ENCODE results near the gene SGMS1. TPM values are rescaled to one million over a fixed set of nuclear protein-coding genes. Genes with fewer than 3 reads are reported as not detected.

SGMS1 gene
- total RNA-seq, 5 donors from 2014 or later (not counting 1 experiment from before 2014, with no cell fraction given), result 28.4 to 39.7 (median 32.6) TPM

- H3K36me3 ChIP-seq (ENCODE audit: control insufficient read depth in 2 of 2, extremely low read depth in 1 of 2, insufficient read depth in 1 of 2, low read length in 1 of 2), result peaks cover 6 to 8% of the 10 kb centered on the region in 2 donors
- Mint-ChIP-seq H3K36me3 (peaks cover 16% of the 10 kb centered on the region), H3K4me3 (no peak overlapping the region), H3K9me3 (no peaks in the 10 kb centered on the region), H3K27me3 (no peaks in the 10 kb centered on the region), H3K27ac (no peak overlapping the region), H3K4me1 (peaks cover 26 to 46% (median 33%) of the 10 kb centered on the region in 3 donors)
- ATAC-seq (replicated peaks in 1 of 4) (no peak), DNase-seq (no peak)
- H3K27me3 ChIP-seq (replicated peaks in 1 of 2; ENCODE audit: control insufficient read depth in 2 of 2, extremely low read depth in 1 of 2, insufficient read depth in 2 of 2, low read length in 1 of 2), result no peaks in the 10 kb centered on the region
- POLR2A ChIA-PET, result no interaction called here
- no peaks in the 10 kb centered on the region for H3K4me1 ChIP-seq (ENCODE audit: control insufficient read depth in 1 of 2, extremely low read depth in 1 of 2, insufficient read depth in 2 of 2, low read length in 2 of 2)
- H3K27ac ChIP-seq (ENCODE audit: low read length), result no peak overlapping the region
- 100% methylated on average over 1 of the region's 6 CpGs for WGBS (ENCODE audit: insufficient coverage)
- no peak overlapping the region for H3K4me3 ChIP-seq (ENCODE audit: control insufficient read depth in 1 of 2, extremely low read depth in 1 of 2, low read length in 1 of 2)
- H3K9me3 ChIP-seq, result no peaks in the 10 kb centered on the region
- CTCF ChIA-PET, result no interaction called here
Observed at GRCh38 chr10:50593523-50594376, 30.0 kb downstream of the SGMS1 start.

DNA sequence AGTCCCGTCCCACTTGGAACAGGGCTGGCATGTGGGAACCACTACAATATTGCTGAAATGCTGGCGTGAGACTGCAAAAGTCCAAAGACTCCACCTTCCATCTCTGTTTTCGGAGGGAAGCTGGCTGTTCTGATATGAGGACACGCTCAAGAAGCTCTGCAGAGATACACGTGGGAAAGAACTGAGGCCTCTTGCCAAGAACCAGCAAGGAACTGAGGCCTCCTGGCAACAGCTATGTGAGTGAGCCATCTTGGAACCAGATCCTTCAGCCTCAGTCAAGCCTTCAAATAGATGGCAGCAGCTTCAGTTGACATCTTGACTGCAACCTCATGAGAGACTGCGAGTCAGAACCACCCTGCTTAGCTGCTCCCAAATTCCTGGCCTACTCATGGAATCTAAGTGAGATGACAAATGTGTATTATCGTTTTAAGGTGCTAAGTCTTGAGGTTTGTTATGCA lies 30.8 kb downstream of the SGMS1 start:
- no peak overlapping the region for H3K27ac Mint-ChIP-seq
- H3K27me3 Mint-ChIP-seq, result no peaks in the 10 kb centered on the region
- no peak for DNase-seq
- peaks cover 10 to 14% of the 10 kb centered on the region in 2 donors for H3K36me3 ChIP-seq (ENCODE audit: control insufficient read depth in 2 of 2, extremely low read depth in 1 of 2, insufficient read depth in 1 of 2, low read length in 1 of 2)
- H3K4me1 Mint-ChIP-seq, result peaks cover 26 to 41% (median 29%) of the 10 kb centered on the region in 3 donors
- H3K4me3 ChIP-seq (ENCODE audit: control insufficient read depth in 1 of 2, extremely low read depth in 1 of 2, low read length in 1 of 2), result no peak overlapping the region
- no peak for ATAC-seq (replicated peaks in 1 of 4)
- WGBS (ENCODE audit: insufficient coverage), result 98% methylated on average over 5 of the region's 7 CpGs
- peaks cover 17% of the 10 kb centered on the region for H3K36me3 Mint-ChIP-seq
- no peak overlapping the region for H3K4me3 Mint-ChIP-seq
- CTCF ChIA-PET, result interaction anchor here in 1 of 2 donors (0.9 kb wide), 1 partner anchor 61 kb away, joined by 4 read pairs; no protein-coding TSS in a partner anchor
- H3K27ac ChIP-seq (ENCODE audit: low read length), result no peak overlapping the region
- H3K9me3 ChIP-seq, result no peaks in the 10 kb centered on the region
- no peaks in the 10 kb centered on the region for H3K4me1 ChIP-seq (ENCODE audit: control insufficient read depth in 1 of 2, extremely low read depth in 1 of 2, insufficient read depth in 2 of 2, low read length in 2 of 2)
- no peaks in the 10 kb centered on the region for H3K9me3 Mint-ChIP-seq
- no peaks in the 10 kb centered on the region for H3K27me3 ChIP-seq (replicated peaks in 1 of 2; ENCODE audit: control insufficient read depth in 2 of 2, extremely low read depth in 1 of 2, insufficient read depth in 2 of 2, low read length in 1 of 2)
- POLR2A ChIA-PET, result no interaction called here

DNA sequence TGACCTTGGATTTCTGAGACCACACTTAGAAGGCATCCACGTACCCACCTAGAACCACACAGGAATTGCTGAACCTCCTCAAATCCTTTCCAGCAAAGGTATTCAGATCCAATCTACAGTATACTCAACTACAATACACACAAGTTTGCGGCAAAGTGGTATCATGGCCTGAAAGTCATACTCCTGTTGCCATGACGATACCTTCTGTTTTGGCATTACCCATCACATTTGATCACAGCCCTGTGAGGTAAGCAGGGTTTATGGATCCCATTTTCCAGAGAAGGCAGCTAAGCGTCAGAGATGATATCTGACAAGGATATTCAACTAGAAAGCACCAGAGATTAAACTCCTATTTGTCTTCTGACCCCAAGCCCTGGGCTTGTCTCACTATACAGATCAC lies 32.8 kb downstream of the SGMS1 start:
- Histone ChIP-seq H3K4me3 (ENCODE audit: control insufficient read depth in 1 of 2, extremely low read depth in 1 of 2, low read length in 1 of 2) (no peak overlapping the region), H3K9me3 (no peaks in the 10 kb centered on the region), H3K36me3 (ENCODE audit: control insufficient read depth in 2 of 2, extremely low read depth in 1 of 2, insufficient read depth in 1 of 2, low read length in 1 of 2) (peaks cover 12 to 18% of the 10 kb centered on the region in 2 donors), H3K27ac (ENCODE audit: low read length) (no peak overlapping the region), H3K4me1 (ENCODE audit: control insufficient read depth in 1 of 2, extremely low read depth in 1 of 2, insufficient read depth in 2 of 2, low read length in 2 of 2) (no peaks in the 10 kb centered on the region), H3K27me3 (replicated peaks in 1 of 2; ENCODE audit: control insufficient read depth in 2 of 2, extremely low read depth in 1 of 2, insufficient read depth in 2 of 2, low read length in 1 of 2) (no peaks in the 10 kb centered on the region)
- H3K27ac Mint-ChIP-seq, result no peak overlapping the region
- ATAC-seq (replicated peaks in 1 of 4) (no peak), DNase-seq (no peak)
- H3K4me3 Mint-ChIP-seq, result no peak overlapping the region
- CTCF ChIA-PET, result no interaction called here
- H3K36me3 Mint-ChIP-seq, result peaks cover 35% of the 10 kb centered on the region
- H3K4me1 Mint-ChIP-seq, result peaks cover 13 to 40% (median 29%) of the 10 kb centered on the region in 3 donors
- no peaks in the 10 kb centered on the region for H3K27me3 Mint-ChIP-seq
- POLR2A ChIA-PET, result interaction anchor here in 1 of 2 donors (0.6 kb wide), 1 partner anchor 9 kb away, joined by 4 read pairs; no protein-coding TSS in a partner anchor
- WGBS (ENCODE audit: insufficient coverage), result 100% methylated on average over 1 of the region's 4 CpGs
- H3K9me3 Mint-ChIP-seq, result no peaks in the 10 kb centered on the region

DNA sequence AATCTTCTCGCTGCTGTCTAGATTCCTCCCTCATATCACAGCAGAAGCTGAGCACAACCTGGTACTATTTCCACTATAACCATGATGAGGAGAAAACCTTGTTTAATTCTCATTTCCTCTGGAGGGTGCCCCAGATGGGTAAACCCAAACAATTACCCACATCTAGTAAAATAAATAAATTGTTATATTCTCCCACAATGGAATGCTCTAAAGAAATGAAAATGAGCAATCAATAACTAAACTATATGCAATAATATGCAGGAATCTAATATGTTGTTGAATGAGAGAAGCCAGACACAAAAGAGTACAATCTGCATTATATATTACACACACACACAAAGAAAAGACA lies 37.0 kb downstream of the SGMS1 start:
- H3K9me3 Mint-ChIP-seq, result no peaks in the 10 kb centered on the region
- peaks cover 18 to 46% (median 36%) of the 10 kb centered on the region in 3 donors for H3K4me1 Mint-ChIP-seq
- no peak overlapping the region for H3K27ac Mint-ChIP-seq
- Histone ChIP-seq H3K27ac (ENCODE audit: low read length) (no peak overlapping the region), H3K4me1 (ENCODE audit: control insufficient read depth in 1 of 2, extremely low read depth in 1 of 2, insufficient read depth in 2 of 2, low read length in 2 of 2) (peaks cover 0 to 3% of the 10 kb centered on the region in 2 experiments), H3K9me3 (no peaks in the 10 kb centered on the region), H3K27me3 (replicated peaks in 1 of 2; ENCODE audit: control insufficient read depth in 2 of 2, extremely low read depth in 1 of 2, insufficient read depth in 2 of 2, low read length in 1 of 2) (no peaks in the 10 kb centered on the region), H3K36me3 (ENCODE audit: control insufficient read depth in 2 of 2, extremely low read depth in 1 of 2, insufficient read depth in 1 of 2, low read length in 1 of 2) (peaks cover 12 to 18% of the 10 kb centered on the region in 2 donors), H3K4me3 (ENCODE audit: control insufficient read depth in 1 of 2, extremely low read depth in 1 of 2, low read length in 1 of 2) (no peak overlapping the region)
- ChIA-PET POLR2A (no interaction called here), CTCF (no interaction called here)
- H3K4me3 Mint-ChIP-seq, result no peak overlapping the region
- no peaks in the 10 kb centered on the region for H3K27me3 Mint-ChIP-seq
- no peak for DNase-seq
- no peak for ATAC-seq (replicated peaks in 1 of 4)
- WGBS (ENCODE audit: insufficient coverage), result no CpG with 5 or more reads among the region's 1 CpG
- peaks cover 59% of the 10 kb centered on the region for H3K36me3 Mint-ChIP-seq

GRCh38 chr10:50585921-50586739 lies 37.6 kb downstream of the SGMS1 start:
- Mint-ChIP-seq H3K4me1 (peaks cover 18 to 52% (median 42%) of the 10 kb centered on the region in 3 donors), H3K4me3 (no peak overlapping the region), H3K36me3 (peaks cover 59% of the 10 kb centered on the region), H3K9me3 (no peaks in the 10 kb centered on the region), H3K27me3 (no peaks in the 10 kb centered on the region), H3K27ac (no peak overlapping the region)
- H3K27me3 ChIP-seq (replicated peaks in 1 of 2; ENCODE audit: control insufficient read depth in 2 of 2, extremely low read depth in 1 of 2, insufficient read depth in 2 of 2, low read length in 1 of 2), result no peaks in the 10 kb centered on the region
- no peaks in the 10 kb centered on the region for H3K9me3 ChIP-seq
- no peak for DNase-seq
- peaks cover 0 to 3% of the 10 kb centered on the region in 2 experiments for H3K4me1 ChIP-seq (ENCODE audit: control insufficient read depth in 1 of 2, extremely low read depth in 1 of 2, insufficient read depth in 2 of 2, low read length in 2 of 2)
- no peak overlapping the region for H3K4me3 ChIP-seq (ENCODE audit: control insufficient read depth in 1 of 2, extremely low read depth in 1 of 2, low read length in 1 of 2)
- CTCF ChIA-PET, result interaction anchor here (0.6 to 1.2 kb wide), 4 partner anchors 10 to 67 kb away, joined by 3 to 4 read pairs (median 3); no protein-coding TSS in a partner anchor
- no peak for ATAC-seq (replicated peaks in 1 of 4)
- H3K27ac ChIP-seq (ENCODE audit: low read length), result no peak overlapping the region
- POLR2A ChIA-PET, result no interaction called here
- WGBS (ENCODE audit: insufficient coverage), result 100% methylated on average over 2 of the region's 6 CpGs
- H3K36me3 ChIP-seq (ENCODE audit: control insufficient read depth in 2 of 2, extremely low read depth in 1 of 2, insufficient read depth in 1 of 2, low read length in 1 of 2), result peaks cover 12 to 18% of the 10 kb centered on the region in 2 donors
